HG03108 (cell line): ENCODE results near the gene CST11.

Experiments
- ATAC-seq: cut with Tn5 transposase; IDR thresholded peaks from one replicate; pipeline ENCODE4 v1.9.1; 2021; ENCODE audit warnings: moderate library complexity; ENCODE audit not compliant: unreplicated experiment

The CST11 gene

DNA sequence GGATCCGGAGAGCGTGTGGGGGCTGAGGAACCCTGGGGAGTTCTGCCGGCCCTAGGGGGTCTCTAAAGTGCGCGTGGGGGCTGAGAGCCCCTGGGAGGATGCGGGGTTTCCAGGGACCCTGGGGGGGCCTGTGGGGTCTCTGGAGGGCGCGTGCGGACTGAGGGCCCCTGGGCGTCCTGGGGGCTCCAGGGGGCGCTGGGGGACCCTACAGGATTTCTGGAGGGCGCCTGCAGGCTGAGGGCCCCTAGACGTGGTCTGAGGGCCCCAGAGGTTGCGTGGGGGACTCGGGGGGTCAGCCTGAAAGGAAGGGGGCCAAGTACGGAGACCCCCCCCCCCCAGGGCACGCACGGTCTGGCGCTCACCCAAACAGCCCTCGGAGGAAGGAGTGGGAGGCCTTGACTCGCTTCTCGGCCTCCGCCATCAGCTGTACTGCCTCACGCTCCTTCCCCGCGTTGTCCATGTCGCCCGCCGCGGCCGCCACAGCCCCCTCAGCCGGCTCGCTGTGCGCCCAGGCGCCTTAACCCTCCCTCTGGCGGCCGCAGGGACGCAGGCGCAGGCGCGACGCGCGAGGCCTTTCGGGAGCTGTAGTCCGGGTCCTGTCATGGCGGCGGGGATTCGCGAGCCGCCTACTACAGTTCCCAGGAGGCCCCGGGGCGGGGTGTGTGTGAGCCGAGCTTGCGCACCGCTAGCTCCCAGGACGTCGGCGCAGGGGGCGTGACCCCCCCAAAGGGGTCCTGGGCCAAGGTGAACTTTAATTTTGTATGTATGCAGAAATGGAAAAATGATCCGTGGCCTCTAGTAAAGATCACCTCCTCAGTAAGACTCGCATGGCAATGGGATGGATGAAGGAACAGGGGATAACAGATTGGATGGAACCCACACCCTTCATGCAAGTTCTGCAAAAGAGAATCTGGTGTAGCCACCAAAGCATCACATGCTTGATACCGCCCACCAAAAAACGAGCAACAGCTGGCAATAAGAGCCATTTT, 31.4 kb downstream of the CST11 start, which contains the start of gene NAPB:
Gene NAPB, minus strand, starts transcription at position 546 of the 989 bp plus-strand sequence. Its CDS starts 86 bp downstream, at position 460.
- ATAC-seq, result peak; percentile 97

GRCh38 chr20:23419995-23420901, 32.4 kb downstream of the CST11 start:
- ATAC-seq, result peak; percentile 26

GRCh38 chr20:23419657-23419994, 33.0 kb downstream of the CST11 start:
- no peak for ATAC-seq

DNA sequence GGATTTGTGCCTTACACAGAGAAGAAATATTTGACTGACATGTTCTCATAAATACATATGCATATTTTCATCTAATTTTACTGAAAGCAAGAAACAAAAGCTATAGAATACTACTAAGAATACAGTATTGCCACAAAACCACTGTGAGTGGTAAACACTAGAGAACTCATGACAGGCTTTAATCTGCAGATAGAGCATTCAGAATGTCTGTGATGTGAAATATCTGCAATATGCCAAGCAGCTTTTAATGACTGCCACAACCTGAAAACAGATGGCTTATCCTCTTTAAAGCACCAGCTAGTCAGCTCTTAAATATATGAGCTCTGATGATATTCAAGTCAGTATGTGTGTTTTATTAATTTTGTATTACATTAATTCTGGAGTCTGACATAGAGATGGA, 34.8 kb downstream of the CST11 start:
- no peak for ATAC-seq

DNA sequence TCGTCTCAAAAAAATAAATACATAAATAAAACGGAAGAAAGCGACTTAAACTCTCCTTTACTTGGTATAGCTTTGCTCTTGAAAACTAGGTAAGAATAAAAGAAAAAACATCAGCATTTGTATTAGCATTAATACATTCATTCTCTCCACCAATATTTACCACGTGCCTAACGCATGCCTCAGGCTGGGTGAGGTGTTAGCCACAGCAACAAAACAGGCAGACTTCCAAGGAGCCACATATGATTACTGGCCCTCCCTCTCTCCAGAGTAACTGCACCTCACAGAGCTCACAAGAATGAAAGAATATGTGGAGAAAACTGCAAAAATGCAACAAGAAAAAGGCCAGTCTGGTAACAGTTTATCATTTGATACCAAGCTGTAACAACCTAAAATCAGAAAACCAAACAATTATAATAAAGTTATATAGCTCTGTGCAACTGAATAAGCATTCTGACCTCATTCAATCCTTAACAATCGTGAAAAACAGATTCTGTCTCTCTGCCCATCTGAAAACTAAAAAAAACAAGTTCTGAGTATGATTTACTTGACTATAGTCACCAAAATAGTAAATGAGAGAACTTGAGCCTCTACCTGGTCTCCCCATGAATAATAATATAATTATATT, 36.6 kb downstream of the CST11 start:
- no peak for ATAC-seq

DNA sequence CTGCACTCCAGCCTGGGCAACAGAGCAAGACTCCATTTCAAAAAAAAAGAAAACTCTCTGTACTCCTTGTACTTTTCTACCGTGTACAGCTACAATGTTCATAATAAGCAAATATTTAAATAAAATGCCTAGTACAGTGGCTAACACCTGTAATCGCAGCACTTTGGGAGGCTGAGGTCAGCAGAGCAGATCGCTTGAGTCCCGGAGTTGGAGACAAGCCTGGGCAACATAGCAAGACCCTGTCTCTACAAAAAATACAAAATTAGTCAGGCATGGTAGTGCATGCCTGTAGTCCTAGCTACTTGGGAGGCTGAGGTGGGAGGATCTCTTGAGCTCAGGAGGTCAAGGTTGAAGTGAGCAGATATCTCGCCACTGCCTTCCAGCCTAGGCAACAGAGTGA, 37.1 kb downstream of the CST11 start:
- ATAC-seq, result no peak

GRCh38 chr20:23414526-23415188, 38.0 kb downstream of the CST11 start:
- no peak for ATAC-seq

- ATAC-seq, result no peak
Observed at GRCh38 chr20:23413862-23414422, 38.7 kb downstream of the CST11 start.

DNA sequence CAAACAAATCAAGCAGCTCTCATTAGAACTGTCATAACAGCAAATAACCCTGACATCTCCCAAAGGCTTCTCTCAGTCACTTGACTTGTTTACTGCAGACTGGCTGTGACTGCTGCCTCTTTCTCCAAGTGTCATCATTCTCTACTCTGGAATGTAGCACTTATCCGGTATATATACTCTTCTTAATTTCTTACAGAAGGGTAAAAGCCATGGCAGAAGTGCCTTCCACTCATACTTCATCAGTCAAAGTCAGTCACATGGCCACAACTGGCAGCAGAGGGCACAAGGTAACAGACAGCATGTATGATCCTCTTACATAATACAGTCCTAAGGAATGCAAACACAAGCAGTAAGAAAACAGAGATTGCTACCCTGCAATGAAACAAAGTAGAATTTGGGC, 40.6 kb downstream of the CST11 start:
- ATAC-seq, result no peak

GRCh38 chr20:23410916-23411695, 41.6 kb downstream of the CST11 start:
- ATAC-seq, result no peak

- ATAC-seq, result no peak
Observed at GRCh38 chr20:23409800-23410199, 42.9 kb downstream of the CST11 start.

- no peak for ATAC-seq
Observed at GRCh38 chr20:23408957-23409356, 43.7 kb downstream of the CST11 start.

DNA sequence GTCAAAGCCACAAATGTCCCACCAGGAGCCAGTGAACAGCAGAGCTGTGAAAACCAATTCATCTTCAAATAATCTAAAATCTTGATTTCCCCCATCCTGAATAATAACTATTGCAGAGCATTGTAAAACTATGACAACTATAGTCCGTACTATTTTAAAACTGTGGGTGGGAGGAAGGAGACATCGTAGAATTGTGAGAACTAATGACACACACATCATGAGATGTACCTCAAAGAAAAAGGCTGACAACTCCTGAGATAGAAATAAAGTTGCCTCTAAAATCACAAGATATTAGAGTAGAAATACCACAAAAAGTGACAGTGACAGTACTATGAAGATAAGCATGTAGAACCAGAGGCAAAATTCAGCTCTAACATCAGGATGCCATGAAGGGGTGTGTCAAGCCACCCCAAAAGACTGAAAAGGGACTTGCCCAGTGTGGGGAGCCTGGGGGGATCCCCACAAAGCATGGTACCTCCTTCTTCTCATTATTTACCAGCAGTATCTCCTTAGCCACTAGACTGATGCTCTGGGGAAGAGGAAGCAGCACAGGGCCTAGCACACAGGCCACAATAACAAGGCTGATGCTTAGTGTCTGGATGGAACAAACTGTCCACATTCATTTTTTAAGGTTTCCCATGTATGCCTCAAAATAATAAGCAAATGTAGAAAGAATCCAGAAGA, 44.8 kb downstream of the CST11 start:
- peak; percentile 72 for ATAC-seq

- no peak for ATAC-seq
Observed at GRCh38 chr20:23406880-23407279, 45.8 kb downstream of the CST11 start.

GRCh38 chr20:23404196-23404595, 48.5 kb downstream of the CST11 start:
- ATAC-seq, result no peak

- ATAC-seq, result no peak
Observed at GRCh38 chr20:23403751-23404150, 48.9 kb downstream of the CST11 start.

DNA sequence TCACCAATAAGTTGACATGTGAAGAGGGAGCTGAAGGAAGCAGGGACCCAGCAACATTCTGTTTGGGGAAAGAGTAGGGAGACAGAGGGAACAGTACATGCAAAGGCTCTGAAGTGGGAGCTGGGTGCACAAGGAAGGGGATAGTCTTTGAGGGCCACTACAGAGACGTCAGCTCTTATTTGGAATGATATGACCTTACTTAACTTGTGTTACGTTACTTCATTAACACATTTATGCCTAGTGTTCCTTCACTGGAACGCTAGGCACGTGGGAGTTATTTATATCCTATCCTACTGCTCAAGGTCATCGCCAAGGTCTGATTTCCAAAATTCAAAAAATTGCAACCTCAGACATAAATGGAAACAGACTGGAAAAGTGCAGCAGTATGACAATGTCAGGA, 51.6 kb downstream of the CST11 start:
- no peak for ATAC-seq
